GM12878 (cell line): Measurements from ENCODE around the gene SPINT2. TPM values are rescaled to one million over a fixed set of nuclear protein-coding genes. Genes with fewer than 3 reads are reported as not detected.

Source experiments
- ATAC-seq: fragments of 200-7000 bp; cut with Tn5 transposase; 3 replicates; pipeline ENCODE4 v1.9.1; 2020; ENCODE audit warnings: mild to moderate bottlenecking, moderate library complexity
- BruUV-seq: library from RNA; stranded (reverse); fragments of 400-500 nt; replicated peaks from 2 replicates; lab custom pipeline; 2021; lab: Mats Ljungman, UMichigan
- CTCF ChIA-PET: fragments of 300-600 bp; sonication (Branson Sonifier 250); formaldehyde crosslinking; extraction: SDS; loops from one replicate; lab custom pipeline; 2021; ENCODE audit warnings: inconsistent platforms; lab: Yijun Ruan, JAX
- POLR2A ChIA-PET: fragments of 350-600 bp; formaldehyde crosslinking; extraction: SDS; loops from one replicate; lab custom pipeline; 2021; ENCODE audit warnings: inconsistent platforms; lab: Charles Lee
- RAD21 ChIA-PET: fragments of 300-600 bp; sonication (Branson Sonifier 250); formaldehyde crosslinking; loops from one replicate; lab custom pipeline; 2023; ENCODE audit warnings: antibody characterized with exemption; ENCODE audit not compliant: unreplicated experiment; lab: Charles Lee
- SMC1A ChIA-PET: fragments of 300-600 bp; sonication (Branson Sonifier 250); formaldehyde crosslinking; loops from one replicate; lab custom pipeline; 2023; ENCODE audit not compliant: unreplicated experiment, uncharacterized antibody; lab: Charles Lee
- DNase-seq: peaks from one replicate; pipeline ENCODE4 v3.0.0-alpha.2; 2011; ENCODE audit warnings: low read depth, low spot score
- FAIRE-seq: peaks from 3 replicates; lab custom pipeline; 2011; peaks lifted over from hg19 to GRCh38; lab: Jason Lieb, UNC
- H2AFZ ChIP-seq: 2 replicates; pipeline ENCODE4 v1.6.0; 2011; ENCODE audit warnings: low read depth, low read length, control low read depth; ENCODE audit not compliant: control insufficient read depth
- H3K27ac ChIP-seq: 2 replicates; pipeline ENCODE4 v1.5.1; 2011; ENCODE audit warnings: control low read depth; ENCODE audit not compliant: control insufficient read depth, insufficient read depth
- H3K27me3 ChIP-seq, 2 experiments: replicated peaks in 1 of 2; 2 replicates each; pipeline versions ENCODE4 v1.6.0 to v1.6.1; 2011; ENCODE audit warnings: low read length in 1 of 2; ENCODE audit not compliant: control insufficient read depth in 2 of 2, insufficient read depth in 2 of 2
- H3K36me3 ChIP-seq, 2 experiments: 2 replicates each; pipeline ENCODE4 v1.5.1; 2011; ENCODE audit warnings: low read length in 1 of 2; ENCODE audit not compliant: control insufficient read depth in 2 of 2, insufficient read depth in 2 of 2
- H3K4me1 ChIP-seq: 2 replicates; pipeline ENCODE4 v1.6.1; 2011; ENCODE audit warnings: mild to moderate bottlenecking, low read length, moderate library complexity, mixed read lengths; ENCODE audit not compliant: control insufficient read depth, insufficient read depth
- H3K4me2 ChIP-seq: 2 replicates; pipeline ENCODE4 v1.6.0; 2011; ENCODE audit warnings: control low read depth; ENCODE audit not compliant: control insufficient read depth, insufficient read depth
- H3K4me3 ChIP-seq: fragments of 200-600 bp; sonication (generic); 2 replicates; pipeline ENCODE4 v1.5.1; 2016
- H3K79me2 ChIP-seq: 2 replicates; pipeline ENCODE4 v1.6.0; 2011; ENCODE audit warnings: low read length; ENCODE audit not compliant: control insufficient read depth, insufficient read depth
- H3K9ac ChIP-seq: 2 replicates; pipeline ENCODE4 v1.8.0; 2011; ENCODE audit warnings: low read length, control low read depth, mixed read lengths; ENCODE audit not compliant: control insufficient read depth, insufficient read depth
- H3K9me3 ChIP-seq: replicated peaks from 3 replicates; pipeline ENCODE4 v1.5.1; 2011; ENCODE audit warnings: mild to moderate bottlenecking, low read length; ENCODE audit not compliant: control insufficient read depth, insufficient read depth
- H4K20me1 ChIP-seq: 2 replicates; pipeline ENCODE4 v1.6.0; 2011; ENCODE audit not compliant: control insufficient read depth, insufficient read depth
- BCL11A ChIP-seq: IDR thresholded peaks from 2 replicates; pipeline ENCODE4 v1.6.1; 2011; ENCODE audit warnings: low read depth, low read length
- CHD2 ChIP-seq: IDR thresholded peaks from 2 replicates; pipeline ENCODE4 v1.6.1; 2011; ENCODE audit warnings: low read depth, low read length, improper control_type of control experiment, borderline replicate concordance
- E2F4 ChIP-seq: IDR thresholded peaks from 2 replicates; pipeline ENCODE4 v1.6.1; 2012; ENCODE audit warnings: low read depth, low read length, improper control_type of control experiment
- FOS ChIP-seq: IDR thresholded peaks from 3 replicates; pipeline ENCODE4 v1.6.1; 2011; ENCODE audit warnings: borderline replicate concordance; ENCODE audit not compliant: insufficient read length; ENCODE audit errors: extremely low read depth
- FOXM1 ChIP-seq: IDR thresholded peaks from 2 replicates; pipeline ENCODE4 v1.6.1; 2012; ENCODE audit warnings: low read depth, mild to moderate bottlenecking, inconsistent platforms, low read length, moderate library complexity
- HCFC1 ChIP-seq: fragments of 150-350 bp; IDR thresholded peaks from 2 replicates; pipeline ENCODE4 v1.6.1; 2014; ENCODE audit warnings: low read length
- IKZF1 ChIP-seq: fragments of 450-650 bp; conservative IDR thresholded peaks from 2 replicates; pipeline ENCODE4 v1.6.1; 2017; ENCODE audit warnings: antibody characterized with exemption, mild to moderate bottlenecking
- IKZF2 ChIP-seq, 2 experiments: fragments of 450-650 bp; IDR thresholded peaks; 2 replicates each; pipeline ENCODE4 v1.6.1; 2017; ENCODE audit warnings: mild to moderate bottlenecking in 2 of 2, moderate library complexity in 2 of 2
- MLLT1 ChIP-seq: fragments of 450-650 bp; IDR thresholded peaks from 2 replicates; pipeline ENCODE4 v1.6.1; 2016; ENCODE audit warnings: mild to moderate bottlenecking
- MTA2 ChIP-seq: fragments of 450-650 bp; IDR thresholded peaks from 2 replicates; pipeline ENCODE4 v1.6.1; 2016; ENCODE audit warnings: low read depth, mild to moderate bottlenecking, moderate library complexity
- MTA3 ChIP-seq: IDR thresholded peaks from 2 replicates; pipeline ENCODE4 v1.6.1; 2012; ENCODE audit warnings: low read length, inconsistent platforms, borderline replicate concordance
- NBN ChIP-seq: fragments of 450-650 bp; IDR thresholded peaks from 2 replicates; pipeline ENCODE4 v1.6.1; 2016
- NFIC ChIP-seq: IDR thresholded peaks from 2 replicates; pipeline ENCODE4 v1.6.1; 2012; ENCODE audit warnings: low read depth, mild to moderate bottlenecking, inconsistent platforms, low read length, moderate library complexity
- NR2F1 ChIP-seq: fragments of 450-650 bp; conservative IDR thresholded peaks from 2 replicates; pipeline ENCODE4 v1.6.1; 2017; ENCODE audit warnings: mild to moderate bottlenecking
- PAX5 ChIP-seq: IDR thresholded peaks from 2 replicates; pipeline ENCODE4 v1.6.1; 2011; ENCODE audit warnings: low read depth, low read length, borderline replicate concordance
- PBX3 ChIP-seq: IDR thresholded peaks from 2 replicates; pipeline ENCODE4 v1.6.1; 2011; ENCODE audit warnings: mild to moderate bottlenecking, low read depth, low read length, moderate library complexity; ENCODE audit not compliant: insufficient replicate concordance
- RCOR1 ChIP-seq: conservative IDR thresholded peaks from 2 replicates; pipeline ENCODE4 v1.6.1; 2012; ENCODE audit warnings: low read depth, low read length, improper control_type of control experiment
- RELB ChIP-seq: fragments of 450-650 bp; IDR thresholded peaks from 2 replicates; pipeline ENCODE4 v1.6.1; 2017; ENCODE audit warnings: low read depth, mild to moderate bottlenecking, moderate library complexity
- SPI1 ChIP-seq: IDR thresholded peaks from 2 replicates; pipeline ENCODE4 v1.6.1; 2011; ENCODE audit warnings: low read depth, mild to moderate bottlenecking, low read length, moderate library complexity, borderline replicate concordance; ENCODE audit not compliant: insufficient read depth
- WGBS: methylation state at CpG from one replicate; pipeline ENCODE4 v1.1.6; 2016; ENCODE audit warnings: low lambda C conversion rate; ENCODE audit not compliant: insufficient replicate concordance, insufficient coverage; ENCODE audit errors: missing lambda C conversion rate; 5-methylcytosine and 5-hydroxymethylcytosine counted together
- in situ Hi-C: fragments of 300-500 bp; cut with MboI; formaldehyde crosslinking; loops from 9 replicates; pipeline ENCODE4 v1.14.3; 2018; ENCODE audit warnings: mixed read lengths
- intact Hi-C: fragments of 100-400 bp; cut with micrococcal nuclease; formaldehyde crosslinking; loops from one replicate; pipeline ENCODE4 v1.14.2; 2022; ENCODE audit not compliant: unreplicated experiment
- polyA plus RNA-seq, 11 experiments: library from polyadenylated mRNA; depleted of rRNA in 4 of 11; unstranded in 6 of 11; stranded (reverse) in 5 of 11; fragments of >200 nt; fragmentation: Nextera tagmentation in 4 of 11; fragmentation: Illumina TruSeq in 1 of 11; extraction: Ambion mirVana in 4 of 11; extraction: Trizol in 1 of 11; gene quantifications; 1 replicate in 1 of 11; 2 replicates in 10 of 11; pipeline versions ENCODE4 v1.2.1 to v1.2.3, GENCODE V29; 2011 to 2016; ENCODE audit warnings: inconsistent platforms in 2 of 11, missing spikeins in 2 of 11, low read depth in 1 of 11
- total RNA-seq, 4 experiments: library from RNA; depleted of rRNA in 3 of 4; stranded (reverse); fragments of >200 nt in 3 of 4; fragmentation: Illumina TruSeq in 1 of 4; extraction: Trizol in 1 of 4; gene quantifications; 2 replicates each; pipeline versions ENCODE4 v1.2.1 to v1.2.3, GENCODE V29; 2013 to 2021

The SPINT2 gene
- total and polyA plus RNA-seq, 10 of the 15 experiments (the other 5 are each of a cell fraction or from before 2014, with no cell fraction given) = 0.15 to 26.5 (median 17.5) TPM

DNA sequence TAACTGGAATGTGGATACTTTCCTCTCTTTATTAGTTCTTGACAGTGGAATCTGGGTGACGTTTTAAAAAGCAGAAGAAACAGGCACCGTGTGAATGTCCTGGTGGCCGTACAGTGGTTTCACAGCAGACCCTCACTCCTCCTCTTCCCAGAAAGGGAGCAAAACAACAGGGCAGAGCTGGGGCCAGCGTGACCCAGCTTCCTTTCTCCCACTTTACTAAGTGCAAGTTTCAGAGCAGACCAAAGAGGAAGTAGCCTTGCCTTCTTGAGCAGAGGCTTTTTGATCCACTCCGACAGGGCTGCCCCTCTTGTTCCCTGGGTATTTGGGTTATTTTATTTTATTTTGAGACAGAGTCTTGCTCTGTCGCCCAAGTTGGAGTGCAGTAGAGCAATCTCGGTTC, 20.0 kb downstream of the SPINT2 start:
- ATAC-seq = peak; percentile 89
- Histone ChIP-seq H3K27ac (no peak overlapping the region), H2AFZ (peak overlapping the region; percentile 16; the same call in 1 of the 2 replicates), H3K4me3 (no peak overlapping the region), H3K9me3 (no peaks in the 10 kb centered on the region), H3K36me3 (no peaks in the 10 kb centered on the region), H3K9ac (no peak overlapping the region), H3K4me1 (peaks cover 8% of the 10 kb centered on the region), H4K20me1 (no peaks in the 10 kb centered on the region), H3K4me2 (peak overlapping the region; percentile 57), H3K79me2 (no peaks in the 10 kb centered on the region), H3K27me3 (no peaks in the 10 kb centered on the region)
- in situ Hi-C loops = no loop called here
- no peak for FAIRE-seq
- intact Hi-C loops = no loop called here
- 4% methylated on average over 7 of the region's 7 CpGs for WGBS
- peak; percentile 9 for DNase-seq
- POLR2A ChIA-PET = no interaction called here
- BruUV-seq = no TSS peak
- CTCF ChIA-PET = interaction anchor here (1.3 to 2.0 kb wide), 2 partner anchors 40 to 50 kb away, joined by 4 to 7 read pairs; no protein-coding TSS in a partner anchor
- RAD21 ChIA-PET = interaction anchor here (0.9 to 1.2 kb wide), 3 partner anchors 14 to 382 kb away, joined by 3 read pairs; no protein-coding TSS in a partner anchor
- SMC1A ChIA-PET = interaction anchor here (1.3 kb wide), 1 partner anchor 185 kb away, joined by 3 read pairs; no protein-coding TSS in a partner anchor
- no peak for TF ChIP-seq MTA3
- TF ChIP-seq NFIC = no peak
- no peak for TF ChIP-seq FOXM1
- TF ChIP-seq MTA2 = 0 out of 2 replicates have a peak, but pooled peaks have one; percentile 23
- no peak for TF ChIP-seq NR2F1
- peak; percentile 65; the same call in 1 of the 2 replicates for TF ChIP-seq SPI1
- peak; percentile 52 to 56; a peak in 2 of 4 replicates for TF ChIP-seq IKZF2 (IDR thresholded peaks at IDR 0.05)
- TF ChIP-seq FOS = no peak
- 0 out of 2 replicates have a peak, but pooled peaks have one; percentile 13 for TF ChIP-seq NBN
- no peak for TF ChIP-seq CHD2
- no peak for TF ChIP-seq E2F4
- TF ChIP-seq HCFC1 = no peak
- no peak for TF ChIP-seq PBX3
- TF ChIP-seq MLLT1 = no peak
- TF ChIP-seq RCOR1 = no peak
- no peak for TF ChIP-seq BCL11A
- 0 out of 2 replicates have a peak, but pooled peaks have one; percentile 15 for TF ChIP-seq RELB
- peak; percentile 69; the same call in 1 of the 2 replicates for TF ChIP-seq IKZF1
- peak; percentile 74 for TF ChIP-seq PAX5
